GM18867 (cell line): ENCODE data around the gene TMEM8B.

Experiments used
- ATAC-seq: cut with Tn5 transposase; IDR thresholded peaks from one replicate; pipeline ENCODE4 v1.9.1; 2021; ENCODE audit warnings: mild to moderate bottlenecking, moderate library complexity; ENCODE audit not compliant: unreplicated experiment

TMEM8B gene

GRCh38 chr9:35829084-35829763 lies at the start of gene TMEM8B:
Gene TMEM8B (plus strand): TSS chr9:35829228. CDS start chr9:35829448, 220 bp downstream.
- peak; percentile 82 for ATAC-seq

GRCh38 chr9:35781066-35781465 lies 48.0 kb upstream of the TMEM8B start:
- no peak for ATAC-seq

- ATAC-seq: no peak
Measured at GRCh38 chr9:35783418-35783817, 45.6 kb upstream of the TMEM8B start.

GRCh38 chr9:35789541-35789940 lies 39.5 kb upstream of the TMEM8B start:
- no peak for ATAC-seq

- ATAC-seq: no peak
Measured at GRCh38 chr9:35790025-35790384, 39.0 kb upstream of the TMEM8B start.

- no peak for ATAC-seq
Measured at GRCh38 chr9:35790385-35791296, 38.4 kb upstream of the TMEM8B start.

GRCh38 chr9:35791297-35791921 lies 37.6 kb upstream of the TMEM8B start, which contains the start of gene NPR2:
Gene NPR2 (plus strand): TSS chr9:35791591. CDS start chr9:35792409, 818 bp downstream.
- ATAC-seq: no peak

- no peak for ATAC-seq
Measured at GRCh38 chr9:35792024-35792813, 36.8 kb upstream of the TMEM8B start.

- no peak for ATAC-seq
Measured at GRCh38 chr9:35792826-35793225, 36.2 kb upstream of the TMEM8B start.

GRCh38 chr9:35793461-35793860 lies 35.6 kb upstream of the TMEM8B start:
- ATAC-seq: no peak

GRCh38 chr9:35795695-35796094 lies 33.3 kb upstream of the TMEM8B start:
- ATAC-seq: no peak

- ATAC-seq: no peak
Measured at GRCh38 chr9:35797311-35798109, 31.5 kb upstream of the TMEM8B start.

GRCh38 chr9:35798658-35799374 lies 30.2 kb upstream of the TMEM8B start:
- no peak for ATAC-seq

- ATAC-seq: no peak
Measured at GRCh38 chr9:35800530-35800929, 28.5 kb upstream of the TMEM8B start.

- ATAC-seq: no peak
Measured at GRCh38 chr9:35801328-35802128, 27.5 kb upstream of the TMEM8B start.

- no peak for ATAC-seq
Measured at GRCh38 chr9:35806101-35806500, 22.9 kb upstream of the TMEM8B start.

GRCh38 chr9:35808433-35808832 lies 20.6 kb upstream of the TMEM8B start:
- ATAC-seq: no peak

GRCh38 chr9:35810122-35810521 lies 18.9 kb upstream of the TMEM8B start:
- ATAC-seq: no peak
